HepG2 (cell line): ENCODE measurements around the gene TBKBP1. TPM values are rescaled to one million over a fixed set of nuclear protein-coding genes. Genes with fewer than 3 reads are reported as not detected.

Experiments used
- DBP ChIP-seq: sonication (generic); formaldehyde crosslinking; IDR thresholded peaks from 2 replicates; pipeline ENCODE4 v1.4.0; 2020; ENCODE audit warnings: missing genetic modification reagents; ENCODE audit errors: not compliant biosample characterization
- GABPA ChIP-seq, 2 experiments: IDR thresholded peaks; 2 replicates each; pipeline ENCODE4 v1.6.1; 2011 to 2016; ENCODE audit warnings: low read depth in 2 of 2, low read length in 1 of 2, missing biosample characterization in 1 of 2, missing genetic modification characterization in 1 of 2
- HOXA7 ChIP-seq: sonication (generic); formaldehyde crosslinking; IDR thresholded peaks from 2 replicates; pipeline ENCODE4 v1.8.1; 2022; ENCODE audit warnings: mild to moderate bottlenecking, missing genetic modification reagents, moderate library complexity
- KAT8 ChIP-seq: IDR thresholded peaks from 2 replicates; pipeline ENCODE4 v1.6.1; 2016; ENCODE audit warnings: missing genetic modification reagents, missing compliant biosample characterization
- MAFG ChIP-seq: sonication (generic); formaldehyde crosslinking; IDR thresholded peaks from 2 replicates; pipeline ENCODE4 v1.5.1; 2020; ENCODE audit warnings: mild to moderate bottlenecking, missing genetic modification reagents
- NFRKB ChIP-seq: fragments of 450-650 bp; IDR thresholded peaks from 2 replicates; pipeline ENCODE4 v1.6.1; 2017
- NFYB ChIP-seq: sonication (generic); formaldehyde crosslinking; IDR thresholded peaks from 2 replicates; pipeline ENCODE4 v1.4.0; 2020; ENCODE audit warnings: missing genetic modification reagents
- RELA ChIP-seq: sonication (generic); formaldehyde crosslinking; IDR thresholded peaks from 2 replicates; pipeline ENCODE4 v1.4.0; 2020; ENCODE audit warnings: missing genetic modification reagents
- SP4 ChIP-seq: sonication (generic); formaldehyde crosslinking; IDR thresholded peaks from 2 replicates; pipeline ENCODE4 v1.8.1; 2023; ENCODE audit warnings: mild to moderate bottlenecking, missing genetic modification reagents
- ZBTB25 ChIP-seq: IDR thresholded peaks from 2 replicates; pipeline ENCODE4 v1.6.1; 2018; ENCODE audit warnings: missing genetic modification reagents
- ZBTB43 ChIP-seq: sonication (generic); formaldehyde crosslinking; conservative IDR thresholded peaks from 2 replicates; pipeline ENCODE4 v1.4.0; 2020; ENCODE audit warnings: missing genetic modification reagents
- ZEB1 ChIP-seq: IDR thresholded peaks from 2 replicates; pipeline ENCODE4 v1.6.1; 2012; ENCODE audit warnings: mild to moderate bottlenecking, low read depth, inconsistent platforms; ENCODE audit not compliant: insufficient replicate concordance
- ZMAT3 ChIP-seq: sonication (generic); formaldehyde crosslinking; conservative IDR thresholded peaks from 2 replicates; pipeline ENCODE4 v1.7.0; 2021; ENCODE audit warnings: missing genetic modification reagents
- ZNF143 ChIP-seq: sonication (generic); formaldehyde crosslinking; IDR thresholded peaks from 2 replicates; pipeline ENCODE4 v1.4.0; 2020; ENCODE audit warnings: missing genetic modification reagents
- ZNF232 ChIP-seq: sonication (generic); formaldehyde crosslinking; IDR thresholded peaks from 2 replicates; pipeline ENCODE4 v1.4.0; 2020; ENCODE audit warnings: missing genetic modification reagents, borderline replicate concordance
- ZNF33A ChIP-seq: sonication (generic); formaldehyde crosslinking; IDR thresholded peaks from 2 replicates; pipeline ENCODE4 v1.5.1; 2020; ENCODE audit warnings: missing genetic modification reagents, mild to moderate bottlenecking, moderate library complexity, borderline replicate concordance
- ZNF350 ChIP-seq: sonication (generic); formaldehyde crosslinking; IDR thresholded peaks from 2 replicates; pipeline ENCODE4 v1.4.0; 2020; ENCODE audit warnings: mild to moderate bottlenecking, low read depth, missing genetic modification reagents, borderline replicate concordance
- ZNF451 ChIP-seq: sonication (generic); formaldehyde crosslinking; IDR thresholded peaks from 2 replicates; pipeline ENCODE4 v1.5.0; 2020; ENCODE audit warnings: mild to moderate bottlenecking, missing genetic modification reagents
- ZNF501 ChIP-seq: sonication (generic); formaldehyde crosslinking; IDR thresholded peaks from 2 replicates; pipeline ENCODE4 v1.5.1; 2020; ENCODE audit warnings: mild to moderate bottlenecking, moderate library complexity, missing genetic modification reagents
- ZNF552 ChIP-seq: sonication (generic); formaldehyde crosslinking; IDR thresholded peaks from 2 replicates; pipeline ENCODE4 v1.9.0; 2022; ENCODE audit warnings: missing genetic modification reagents, mild to moderate bottlenecking, borderline replicate concordance
- ZNF576 ChIP-seq: sonication (generic); formaldehyde crosslinking; IDR thresholded peaks from 2 replicates; pipeline ENCODE4 v1.4.0; 2020; ENCODE audit warnings: mild to moderate bottlenecking, missing genetic modification reagents
- ZNF597 ChIP-seq: sonication (generic); formaldehyde crosslinking; IDR thresholded peaks from 2 replicates; pipeline ENCODE4 v1.5.0; 2020; ENCODE audit warnings: missing genetic modification reagents
- ZNF670 ChIP-seq: sonication (generic); formaldehyde crosslinking; IDR thresholded peaks from 2 replicates; pipeline ENCODE4 v1.8.0; 2022; ENCODE audit warnings: mild to moderate bottlenecking, missing genetic modification reagents, borderline replicate concordance
- ZNF704 ChIP-seq: sonication (generic); formaldehyde crosslinking; IDR thresholded peaks from 2 replicates; pipeline ENCODE4 v1.8.1; 2023; ENCODE audit warnings: mild to moderate bottlenecking, inconsistent platforms, moderate library complexity, missing genetic modification reagents, borderline replicate concordance
- polyA plus RNA-seq, 8 experiments: library from polyadenylated mRNA; depleted of rRNA in 3 of 8; stranded (reverse) in 7 of 8; unstranded in 1 of 8; fragments of >200 nt; fragmentation: Illumina TruSeq in 4 of 8; extraction: Trizol in 4 of 8; gene quantifications; 2 replicates each; pipeline versions ENCODE4 v1.2.1 to v1.2.3, GENCODE V29; 2011 to 2016; ENCODE audit warnings: low read depth in 4 of 8, missing spikeins in 1 of 8, mixed read lengths in 1 of 8; ENCODE audit not compliant: insufficient read depth in 1 of 8
- total RNA-seq, 5 experiments: library from RNA; depleted of rRNA; stranded (reverse); fragments of >200 nt; fragmentation: Illumina TruSeq; extraction: Trizol; gene quantifications; 2 replicates each; pipeline ENCODE4 v1.2.3, GENCODE V29; 2016; ENCODE audit warnings: low read depth in 1 of 5

The TBKBP1 gene
- total and polyA plus RNA-seq, 2 of the 13 experiments (the other 11 are each of a cell fraction or from before 2014, with no cell fraction given): 2.6 to 7.0 TPM

GRCh38 chr17:47649153-47649971 lies 44.6 kb upstream of the TBKBP1 start, which contains the start of gene KPNB1 (continued):
- TF ChIP-seq ZNF552 (CRISPR knock-in tag): peak; percentile 21; the same call in 1 of the 2 replicates
- no peak for TF ChIP-seq RELA (CRISPR knock-in tag)
- peak; percentile 36; the same call in 1 of the 2 replicates for TF ChIP-seq ZNF232 (CRISPR knock-in tag)
- peak; percentile 67 for TF ChIP-seq ZNF501 (CRISPR knock-in tag)
- peak; percentile 86 for TF ChIP-seq KAT8 (CRISPR knock-in tag)
- TF ChIP-seq HOXA7 (CRISPR knock-in tag): no peak; the same call in 1 of the 2 replicates
- peak; percentile 87 for TF ChIP-seq SP4 (CRISPR knock-in tag)
- TF ChIP-seq ZBTB43 (CRISPR knock-in tag): peak; percentile 93
- TF ChIP-seq ZMAT3 (CRISPR knock-in tag): peak; percentile 97
- TF ChIP-seq ZNF576: peak; percentile 87; the same call in 1 of the 2 replicates
- peak; percentile 89 for TF ChIP-seq ZNF350 (CRISPR knock-in tag)
- no peak for TF ChIP-seq MAFG (CRISPR knock-in tag)
- peak; percentile 98 for TF ChIP-seq NFYB
- peak; percentile 93; the same call in 1 of the 2 replicates for TF ChIP-seq ZNF670 (CRISPR knock-in tag)
- peak; percentile 70 for TF ChIP-seq GABPA (IDR thresholded peaks at IDR 0.05; ENCODE audit: low read depth, low read length)
- TF ChIP-seq GABPA (CRISPR knock-in tag; IDR thresholded peaks at IDR 0.05; ENCODE audit: low read depth): peak; percentile 87
- peak; percentile 83 for TF ChIP-seq ZBTB25 (CRISPR knock-in tag)
- peak; percentile 76; the same call in 1 of the 2 replicates for TF ChIP-seq ZNF704 (CRISPR knock-in tag)
- no peak for TF ChIP-seq NFRKB
- no peak for TF ChIP-seq ZNF33A
- peak; percentile 60 for TF ChIP-seq ZEB1
- peak; percentile 88 for TF ChIP-seq ZNF143 (CRISPR knock-in tag)
- TF ChIP-seq ZNF451 (CRISPR knock-in tag): peak; percentile 89
- no peak for TF ChIP-seq DBP (CRISPR knock-in tag)
- TF ChIP-seq ZNF597 (CRISPR knock-in tag): no peak
